Hepatocyte (in vitro differentiated cells): ENCODE results near the gene RNF43. TPM values are rescaled to one million over a fixed set of nuclear protein-coding genes. Genes with fewer than 3 reads are reported as not detected.

Source experiments
- DNase-seq: peaks from one replicate; pipeline ENCODE4 v3.0.0-alpha.2; 2016; ENCODE audit warnings: low spot score
- H2AFZ ChIP-seq: fragments of 200-600 bp; sonication (generic); 2 replicates; pipeline ENCODE4 v1.6.0; 2016; ENCODE audit warnings: antibody characterized with exemption, mild to moderate bottlenecking
- H3K27ac ChIP-seq: fragments of 200-600 bp; sonication (generic); 2 replicates; pipeline ENCODE4 v1.5.1; 2016; ENCODE audit warnings: mild to moderate bottlenecking
- H3K27me3 ChIP-seq: fragments of 200-600 bp; sonication (generic); 2 replicates; pipeline ENCODE4 v1.6.1; 2016
- H3K36me3 ChIP-seq: fragments of 200-600 bp; sonication (generic); replicated peaks from 2 replicates; pipeline ENCODE4 v1.5.1; 2016; ENCODE audit warnings: low read depth; ENCODE audit not compliant: insufficient read depth
- H3K4me1 ChIP-seq: fragments of 200-600 bp; sonication (generic); 2 replicates; pipeline ENCODE4 v1.5.1; 2016; ENCODE audit warnings: mild to moderate bottlenecking, moderate library complexity; ENCODE audit not compliant: insufficient read depth
- H3K4me2 ChIP-seq: fragments of 200-600 bp; sonication (generic); 2 replicates; pipeline ENCODE4 v1.6.0; 2016
- H3K4me3 ChIP-seq: fragments of 200-600 bp; sonication (generic); 2 replicates; pipeline ENCODE4 v1.5.1; 2016; ENCODE audit warnings: mild to moderate bottlenecking
- H3K79me2 ChIP-seq: fragments of 200-600 bp; sonication (generic); 2 replicates; pipeline ENCODE4 v1.6.0; 2017; ENCODE audit warnings: mild to moderate bottlenecking
- H3K9me2 ChIP-seq: fragments of 200-600 bp; sonication (generic); replicated peaks from 2 replicates; pipeline ENCODE4 v1.6.0; 2017; ENCODE audit warnings: mild to moderate bottlenecking; ENCODE audit not compliant: insufficient read depth
- H3K9me3 ChIP-seq: fragments of 200-600 bp; sonication (generic); 2 replicates; pipeline ENCODE4 v1.5.1; 2016; ENCODE audit warnings: low read depth, mild to moderate bottlenecking
- H4K20me1 ChIP-seq: fragments of 200-600 bp; sonication (generic); 2 replicates; pipeline ENCODE4 v1.6.0; 2016; ENCODE audit warnings: mild to moderate bottlenecking; ENCODE audit not compliant: insufficient read depth, poor library complexity, severe bottlenecking
- CTCF ChIP-seq: fragments of 200-600 bp; sonication (generic); IDR thresholded peaks from 2 replicates; pipeline ENCODE4 v1.5.1; 2016; ENCODE audit warnings: antibody characterized with exemption, mild to moderate bottlenecking; ENCODE audit not compliant: poor library complexity
- EZH2 ChIP-seq: fragments of 200-600 bp; sonication (generic); IDR thresholded peaks from 2 replicates; pipeline ENCODE4 v1.6.1; 2016; ENCODE audit warnings: antibody characterized with exemption, mild to moderate bottlenecking, borderline replicate concordance
- EZH2phosphoT487 ChIP-seq: fragments of 200-600 bp; sonication (generic); IDR thresholded peaks from one replicate; pipeline ENCODE4 v1.6.1; 2018; ENCODE audit warnings: antibody characterized with exemption, mild to moderate bottlenecking, low read depth, moderate library complexity; ENCODE audit not compliant: unreplicated experiment, severe bottlenecking
- WGBS: methylation state at CpG from one replicate; pipeline ENCODE4 v1.1.6; 2016; ENCODE audit warnings: low lambda C conversion rate; ENCODE audit errors: missing lambda C conversion rate; 5-methylcytosine and 5-hydroxymethylcytosine counted together
- polyA plus RNA-seq: library from polyadenylated mRNA; unstranded; fragments of >200 nt; fragmentation: Nextera tagmentation; extraction: Ambion mirVana; gene quantifications from 2 replicates; pipeline ENCODE4 v1.2.1, GENCODE V29; 2016
- total RNA-seq: library from RNA; depleted of rRNA; stranded (reverse); fragments of >200 nt; gene quantifications from 2 replicates; pipeline ENCODE4 v1.2.3, GENCODE V29; 2014

The RNF43 gene
- total and polyA plus RNA-seq, 2 experiments from 2014 or later: 10.1 to 12.4 TPM

- TF ChIP-seq EZH2phosphoT487 (no peak), CTCF (no peak), EZH2 (no peak)
- Histone ChIP-seq H3K4me2 (peak overlapping the region; percentile 62), H3K79me2 (peaks cover 85% of the 10 kb centered on the region), H3K27me3 (no peaks in the 10 kb centered on the region), H3K4me1 (peaks cover 55% of the 10 kb centered on the region), H2AFZ (no peak overlapping the region), H3K4me3 (no peak overlapping the region), H3K9me2 (no peaks in the 10 kb centered on the region), H3K9me3 (no peaks in the 10 kb centered on the region), H3K36me3 (no peaks in the 10 kb centered on the region), H3K27ac (peak overlapping the region; percentile 66), H4K20me1 (no peaks in the 10 kb centered on the region)
- WGBS: 20% methylated on average over 10 of the region's 10 CpGs
- peak; percentile 91 for DNase-seq
Measured at GRCh38 chr17:58391302-58391984, 25.9 kb downstream of the RNF43 start.

DNA sequence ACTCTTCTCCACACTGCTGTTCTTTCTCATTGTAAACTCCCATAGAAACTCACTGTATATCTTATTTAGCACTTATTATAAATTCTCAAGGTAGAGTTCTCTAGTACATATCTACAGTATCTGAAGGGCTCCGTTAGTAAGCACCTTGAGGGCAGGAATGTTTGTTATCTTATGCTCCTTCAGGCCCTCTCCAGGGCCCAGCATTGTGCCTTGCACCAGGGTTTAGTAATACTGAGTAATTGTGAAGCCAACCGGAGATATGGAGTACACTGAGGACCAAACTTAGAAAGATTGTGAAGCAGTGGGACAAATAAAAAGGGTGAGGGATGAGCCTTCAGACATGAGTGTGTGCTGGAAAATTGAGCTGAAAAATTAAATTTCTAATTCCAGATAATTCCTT, 26.4 kb downstream of the RNF43 start:
- Histone ChIP-seq H3K36me3 (no peaks in the 10 kb centered on the region), H3K4me2 (peak overlapping the region; percentile 62), H2AFZ (no peak overlapping the region), H3K9me2 (no peaks in the 10 kb centered on the region), H4K20me1 (no peaks in the 10 kb centered on the region), H3K9me3 (no peaks in the 10 kb centered on the region), H3K79me2 (peaks cover 85% of the 10 kb centered on the region), H3K27ac (peak overlapping the region; percentile 66), H3K27me3 (no peaks in the 10 kb centered on the region), H3K4me3 (no peak overlapping the region), H3K4me1 (peaks cover 55% of the 10 kb centered on the region)
- TF ChIP-seq EZH2 (no peak), EZH2phosphoT487 (no peak), CTCF (no peak)
- WGBS: 79% methylated on average over 2 of the region's 2 CpGs
- DNase-seq: no peak

DNA sequence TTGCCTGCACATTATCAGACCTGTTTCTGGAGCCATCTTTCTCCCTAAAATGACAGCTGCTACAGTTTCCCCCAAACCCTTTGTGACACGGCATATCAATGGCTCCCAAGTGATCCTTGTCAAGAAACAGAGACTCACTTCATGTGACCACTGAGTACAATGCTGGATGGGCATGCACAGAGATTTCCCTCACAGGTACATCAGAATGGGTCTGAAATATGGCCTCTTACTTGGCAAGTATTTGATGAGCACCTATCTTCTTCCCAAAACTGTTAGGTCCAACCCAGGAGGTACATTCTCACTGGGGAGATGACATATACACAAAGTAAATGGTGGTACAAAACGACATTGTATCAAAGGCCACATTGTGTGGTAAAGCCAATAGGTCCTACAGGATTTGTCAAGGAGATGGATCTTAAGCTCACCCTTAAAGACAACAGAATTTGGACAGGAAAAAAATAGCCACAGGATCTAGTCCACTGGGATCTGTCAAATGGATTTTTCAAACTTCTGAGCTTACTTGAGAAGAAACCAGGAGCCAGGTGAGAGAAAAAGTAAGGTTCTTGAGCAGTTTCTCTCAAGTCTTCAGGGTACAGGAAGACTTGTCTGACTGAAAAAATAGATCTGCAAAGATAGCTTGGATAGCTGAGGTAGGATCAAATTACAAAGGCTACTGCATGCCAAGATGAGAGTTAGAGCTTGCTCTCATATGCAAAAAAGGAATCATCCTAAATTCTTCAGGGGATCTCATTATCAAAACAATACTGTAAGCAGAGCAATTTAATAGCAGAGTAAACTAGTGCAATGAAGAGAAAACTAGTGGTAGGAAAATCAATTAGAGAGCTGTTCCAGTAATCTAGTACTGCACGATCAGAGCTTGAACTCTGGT, 28.8 kb downstream of the RNF43 start:
- H3K4me1 ChIP-seq: peaks cover 64% of the 10 kb centered on the region
- H2AFZ ChIP-seq: no peak overlapping the region
- H3K9me3 ChIP-seq: no peaks in the 10 kb centered on the region
- WGBS: 64% methylated on average over 3 of the region's 3 CpGs
- H3K9me2 ChIP-seq: no peaks in the 10 kb centered on the region
- H3K4me2 ChIP-seq: peak overlapping the region; percentile 42
- no peaks in the 10 kb centered on the region for H4K20me1 ChIP-seq
- no peak for DNase-seq
- no peak overlapping the region for H3K4me3 ChIP-seq
- TF ChIP-seq EZH2: no peak
- no peak for TF ChIP-seq EZH2phosphoT487
- TF ChIP-seq CTCF: no peak
- peaks cover 89% of the 10 kb centered on the region for H3K79me2 ChIP-seq
- H3K27ac ChIP-seq: peak overlapping the region; percentile 21
- no peaks in the 10 kb centered on the region for H3K36me3 ChIP-seq
- no peaks in the 10 kb centered on the region for H3K27me3 ChIP-seq
